Ramos (cell line): ENCODE measurements around the gene SH3BP4.
"Not testable (repeated sequence)": the region's sequence is repeated elsewhere in the genome, so short reads cannot be mapped to it uniquely, and the experiment has no call there.

Experiments used
- in situ Hi-C: fragments of 300-500 bp; cut with MboI; formaldehyde crosslinking; loops from one replicate; pipeline ENCODE4 v1.14.3; 2022; ENCODE audit warnings: low sequenced_read_pairs; ENCODE audit not compliant: unreplicated experiment

SH3BP4 gene

DNA sequence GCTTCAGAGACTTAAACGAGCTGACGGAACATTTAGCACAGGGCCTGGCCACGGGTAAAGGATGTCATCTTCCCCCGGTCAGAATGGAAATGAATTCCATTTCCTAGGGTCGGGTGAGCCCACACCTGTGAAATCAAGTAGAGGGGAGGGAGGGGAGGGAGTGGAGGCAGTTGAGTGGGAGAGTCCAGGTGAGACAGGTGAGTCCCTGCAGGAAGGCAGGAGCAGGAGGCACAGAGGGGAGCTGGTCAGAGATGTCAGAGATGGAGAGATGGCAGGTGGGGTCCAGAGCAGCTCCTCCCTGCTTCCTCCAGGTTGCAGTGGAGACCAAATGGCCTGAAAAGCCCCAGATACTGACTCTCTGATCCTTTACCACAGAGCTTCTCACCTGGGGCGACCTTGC is 55.2 kb downstream of the SH3BP4 start:
- in situ Hi-C loops: no loop called here

DNA sequence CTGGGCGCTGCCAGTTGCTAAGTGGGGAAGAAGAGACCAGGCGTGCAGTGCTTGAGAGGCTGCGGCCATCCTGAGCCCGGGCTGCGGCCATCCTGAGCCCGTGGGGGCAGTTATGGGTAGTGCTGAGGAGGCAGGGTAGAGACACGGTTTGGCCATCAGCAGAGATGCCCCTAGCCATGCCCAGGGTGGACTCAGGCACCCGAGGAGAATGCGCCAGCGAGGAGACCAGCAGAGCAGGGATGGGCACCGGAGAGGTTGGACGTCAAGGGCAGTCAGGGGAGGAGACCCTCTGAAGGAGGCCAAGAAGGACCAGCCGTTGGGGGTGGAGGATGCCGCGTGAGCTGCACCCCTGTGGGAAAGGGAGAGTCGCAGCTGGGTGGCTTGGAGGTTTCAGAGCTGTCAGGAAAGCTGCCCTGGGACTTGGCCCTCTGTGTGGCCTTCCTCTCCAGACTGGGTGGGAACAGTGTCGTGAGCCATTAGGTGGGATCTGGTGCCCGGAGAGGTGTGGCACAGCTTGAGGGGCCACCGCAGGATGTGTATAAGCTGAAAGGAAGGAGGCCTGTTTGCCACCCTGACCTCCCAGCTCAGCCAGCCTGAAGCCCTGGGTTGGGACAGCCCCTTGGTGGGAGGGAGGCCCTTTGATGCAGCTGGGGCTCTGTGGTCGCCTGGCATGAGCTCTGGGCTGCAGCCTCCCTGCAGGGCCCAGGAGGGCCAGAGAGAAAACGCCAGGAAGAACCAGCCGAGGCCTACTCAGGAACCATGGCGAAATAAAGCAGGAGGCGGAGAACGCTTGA is 56.0 kb downstream of the SH3BP4 start:
- in situ Hi-C loops: no loop called here

DNA sequence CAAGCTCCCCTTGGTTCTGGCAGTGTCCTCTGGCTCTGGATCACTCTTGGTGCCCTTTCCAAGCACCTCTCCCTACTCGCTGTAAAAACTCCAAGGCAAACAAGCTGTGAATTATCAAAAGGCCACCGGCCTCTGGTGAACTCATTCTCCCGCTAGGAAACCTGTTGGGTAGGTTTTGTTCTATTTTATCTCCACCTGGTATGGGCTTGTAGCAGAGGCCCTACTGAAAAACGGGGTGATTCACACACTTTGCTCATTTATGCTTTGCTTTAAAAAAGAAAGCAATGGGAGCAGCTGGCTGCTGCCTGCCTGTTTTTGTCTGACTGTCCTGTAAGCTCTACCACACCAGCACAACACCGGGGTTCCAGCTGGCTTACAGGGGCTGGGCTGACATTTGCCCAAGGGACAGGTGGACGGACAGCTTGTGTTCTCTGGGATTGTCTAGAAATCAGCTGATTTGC is 56.8 kb downstream of the SH3BP4 start:
- in situ Hi-C loops: no loop called here

GRCh38 chr2:235009081-235009480 is 57.3 kb downstream of the SH3BP4 start:
- in situ Hi-C loops: no loop called here

DNA sequence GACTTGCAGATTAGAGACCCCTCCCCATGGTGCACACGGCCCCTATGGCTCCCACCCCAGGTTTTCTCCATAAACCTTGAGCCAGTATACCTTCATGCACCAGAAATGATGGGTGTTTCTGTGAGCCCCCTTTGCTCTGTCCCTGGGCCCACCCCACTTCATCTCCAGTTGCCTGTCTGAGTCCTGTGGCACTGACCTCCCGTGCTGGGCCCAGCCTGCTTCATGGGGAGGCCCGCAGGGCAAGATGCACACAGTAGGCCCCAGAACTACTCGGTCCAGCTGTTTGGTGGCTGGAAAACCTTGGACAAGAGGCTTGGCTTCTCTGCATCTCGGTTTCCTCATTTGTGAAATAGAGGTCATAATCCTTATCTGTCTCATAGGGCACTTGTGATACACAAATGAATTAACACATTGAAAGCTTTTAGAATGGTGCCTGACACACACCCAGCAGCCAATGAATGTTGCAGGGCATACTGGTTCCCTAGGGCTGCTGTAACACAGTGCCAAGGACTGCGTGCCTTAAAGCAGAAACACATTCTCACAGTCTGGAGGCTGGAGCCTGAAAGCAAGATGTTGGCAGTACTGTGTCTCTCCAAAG is 58.4 kb downstream of the SH3BP4 start:
- in situ Hi-C loops: no loop called here

DNA sequence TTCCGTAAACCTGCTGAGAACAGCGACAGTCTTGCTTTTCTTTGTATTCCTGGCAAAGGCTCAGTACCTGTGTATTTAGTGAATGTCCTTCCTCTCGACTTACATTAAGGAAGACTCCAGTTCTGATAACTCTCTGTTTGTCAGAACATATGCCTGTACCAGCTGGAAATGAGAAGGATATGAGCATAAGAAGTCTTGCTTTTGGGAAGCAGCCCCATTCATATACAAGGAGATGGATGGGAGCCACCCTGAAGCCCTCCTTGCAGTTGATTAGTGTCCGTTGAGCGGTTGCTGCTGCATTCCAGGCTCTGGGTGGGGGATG is 59.8 kb downstream of the SH3BP4 start:
- in situ Hi-C loops: no loop called here

- in situ Hi-C loops: no loop called here
Observed at GRCh38 chr2:235011929-235012631, 60.3 kb downstream of the SH3BP4 start.

DNA sequence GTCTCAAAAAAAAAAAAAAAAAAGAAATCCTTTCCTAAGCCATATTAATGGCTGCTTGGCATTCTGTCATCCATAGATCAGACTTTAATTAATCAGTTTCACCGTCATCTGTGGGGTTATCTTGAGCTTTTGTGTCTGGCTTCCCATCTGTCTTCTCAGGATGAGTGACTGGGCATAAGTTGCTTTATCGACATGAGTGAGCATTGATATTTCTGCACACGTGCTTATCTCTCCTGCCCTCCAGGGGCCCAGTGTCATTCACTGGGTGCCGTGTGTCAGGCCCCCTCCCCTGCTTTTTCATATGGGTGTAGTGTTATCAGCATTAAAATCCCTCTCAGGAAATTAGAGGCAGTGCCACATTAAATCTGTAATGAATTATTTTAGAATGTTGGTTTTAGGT is 65.6 kb downstream of the SH3BP4 start:
- in situ Hi-C loops: no loop called here

- in situ Hi-C loops: no loop called here
Observed at GRCh38 chr2:235018838-235019237, 67.0 kb downstream of the SH3BP4 start.

GRCh38 chr2:235020141-235020540 is 68.3 kb downstream of the SH3BP4 start:
- in situ Hi-C loops: not testable (repeated sequence)

DNA sequence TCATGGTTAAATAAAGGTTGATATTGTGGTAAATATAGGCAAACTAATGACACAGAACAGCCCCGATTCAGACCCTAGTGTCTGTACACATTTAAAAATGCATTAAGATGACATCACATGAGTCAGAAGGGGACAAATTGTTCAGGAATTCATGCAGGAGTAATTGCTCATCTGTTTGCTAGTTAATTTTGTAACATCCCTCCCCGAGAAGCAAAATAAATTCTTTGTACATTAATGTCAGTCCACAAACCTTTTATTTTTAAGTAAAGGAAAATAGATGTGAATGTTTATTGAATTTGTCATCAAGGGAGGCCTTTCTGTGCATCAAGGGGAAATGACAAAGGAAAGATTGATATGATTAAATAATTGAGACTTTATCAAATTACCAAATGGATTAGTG is 69.9 kb downstream of the SH3BP4 start:
- in situ Hi-C loops: no loop called here

GRCh38 chr2:235024191-235024860 is 72.5 kb downstream of the SH3BP4 start:
- in situ Hi-C loops: no loop called here

DNA sequence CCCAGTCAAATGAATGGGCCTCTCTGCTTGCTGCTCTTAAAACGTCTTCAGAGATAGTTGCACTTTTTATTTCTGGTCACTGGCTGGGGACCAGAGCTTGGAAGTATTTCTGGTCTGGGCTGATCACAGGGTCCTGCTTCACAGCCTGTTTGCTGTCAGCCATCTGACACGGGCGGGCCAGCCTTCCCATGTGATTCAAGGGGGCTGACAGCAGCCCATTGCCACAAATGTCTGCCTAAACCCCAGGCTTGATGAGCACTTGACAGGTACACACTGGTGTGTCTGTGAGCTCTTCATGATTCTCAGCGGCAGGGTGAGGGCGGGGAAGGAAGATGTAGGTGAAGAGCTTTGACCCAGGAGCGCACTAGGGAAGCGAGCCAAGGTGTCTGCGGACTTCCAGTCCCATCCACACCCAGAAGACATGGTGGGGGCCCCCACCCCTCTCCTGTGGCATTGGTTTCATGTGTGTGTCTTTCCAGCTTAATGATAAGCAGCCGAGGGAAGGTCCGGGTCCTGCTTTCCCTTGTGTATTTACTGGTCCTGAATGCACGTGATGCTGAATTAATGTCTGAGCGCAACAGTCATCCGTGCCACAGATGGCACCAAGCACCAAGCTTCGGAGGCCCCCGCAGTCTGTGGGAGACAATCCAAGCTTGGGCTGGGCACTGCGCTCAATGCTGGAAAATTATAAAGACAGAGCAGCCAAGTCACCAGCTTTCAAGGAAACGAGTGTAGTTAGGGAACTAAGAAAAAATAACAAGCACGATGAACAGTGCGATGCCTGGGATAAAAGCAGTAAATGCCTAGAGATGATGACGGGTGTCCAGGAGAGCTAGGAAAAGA is 73.3 kb downstream of the SH3BP4 start:
- in situ Hi-C loops: no loop called here

- in situ Hi-C loops: no loop called here
Observed at GRCh38 chr2:235025800-235026536, 74.2 kb downstream of the SH3BP4 start.

DNA sequence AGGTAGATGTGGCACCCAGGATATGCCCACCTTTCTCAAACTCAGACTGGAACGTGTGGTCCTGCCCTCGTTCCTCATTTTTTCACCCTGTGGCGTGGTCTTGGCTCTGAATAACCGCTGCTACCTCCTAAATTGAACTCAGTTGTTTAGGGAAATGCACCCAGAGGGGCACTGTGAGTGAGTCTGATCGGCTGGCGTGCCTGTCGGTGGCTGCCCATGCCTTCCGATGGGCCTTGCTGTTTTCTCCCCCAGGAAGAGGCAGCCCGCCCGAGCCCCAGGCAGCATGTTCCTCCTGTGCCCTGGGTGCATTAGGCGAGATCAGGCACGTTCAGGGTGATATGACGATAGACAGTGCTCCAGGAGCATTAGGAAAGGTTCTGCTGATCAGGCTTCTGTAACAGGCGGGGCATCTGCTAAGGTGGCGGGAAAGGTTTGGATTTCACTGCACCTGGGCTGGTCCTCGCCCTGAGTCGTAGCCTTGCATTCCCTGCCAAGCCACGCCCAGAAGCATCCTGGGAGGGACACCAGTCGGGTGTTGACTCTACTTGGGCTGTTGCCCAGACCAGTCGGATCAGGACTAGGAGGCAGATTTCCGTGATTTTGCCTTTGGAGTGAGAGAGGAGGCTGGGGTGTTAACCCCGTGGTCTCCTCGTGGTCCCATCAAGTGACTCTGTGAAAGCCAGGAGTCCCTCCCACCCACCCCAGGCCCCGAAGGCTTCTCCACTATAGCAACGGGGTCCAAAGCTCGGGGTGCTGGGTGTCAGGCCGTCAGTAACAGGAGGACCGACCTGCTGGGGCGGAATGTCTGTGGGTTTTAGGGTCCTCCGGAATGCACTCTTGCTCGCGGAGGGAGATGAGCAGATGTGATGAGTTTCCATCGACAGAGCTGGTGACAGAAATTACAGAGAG is 75.1 kb downstream of the SH3BP4 start:
- in situ Hi-C loops: no loop called here

DNA sequence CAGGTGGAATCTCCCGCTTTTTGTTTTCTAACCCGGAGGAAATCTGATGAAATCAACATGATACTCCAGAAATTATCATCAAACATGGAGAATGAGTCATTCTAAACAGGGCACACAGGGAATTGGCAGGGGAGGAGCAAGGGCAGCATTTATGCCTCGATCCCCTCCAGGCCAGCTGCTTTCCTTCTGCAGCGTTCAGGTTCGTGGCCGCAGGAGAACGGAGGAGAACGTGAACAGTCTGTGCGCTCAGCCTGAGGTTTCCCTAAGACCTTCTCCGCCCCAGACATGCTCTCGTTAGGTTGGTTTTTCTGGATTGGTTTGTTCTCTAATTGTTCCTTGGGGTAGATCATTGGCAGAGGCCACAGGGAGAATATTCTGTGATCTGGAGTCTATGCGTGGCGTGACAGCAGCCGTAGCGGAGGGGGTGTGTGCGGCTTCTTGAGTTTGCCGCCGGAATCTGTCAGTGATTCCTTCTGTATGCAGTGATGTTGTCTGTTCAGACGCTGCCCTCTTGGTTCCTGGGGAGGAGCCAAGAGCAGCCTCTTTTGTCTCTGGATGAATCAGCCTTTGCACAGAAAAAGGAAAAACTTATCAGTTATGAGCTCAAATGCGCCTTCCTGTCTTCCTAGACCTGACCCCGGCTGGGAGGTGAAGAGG is 75.9 kb downstream of the SH3BP4 start:
- in situ Hi-C loops: no loop called here

GRCh38 chr2:235028646-235029045 is 76.8 kb downstream of the SH3BP4 start:
- in situ Hi-C loops: no loop called here

DNA sequence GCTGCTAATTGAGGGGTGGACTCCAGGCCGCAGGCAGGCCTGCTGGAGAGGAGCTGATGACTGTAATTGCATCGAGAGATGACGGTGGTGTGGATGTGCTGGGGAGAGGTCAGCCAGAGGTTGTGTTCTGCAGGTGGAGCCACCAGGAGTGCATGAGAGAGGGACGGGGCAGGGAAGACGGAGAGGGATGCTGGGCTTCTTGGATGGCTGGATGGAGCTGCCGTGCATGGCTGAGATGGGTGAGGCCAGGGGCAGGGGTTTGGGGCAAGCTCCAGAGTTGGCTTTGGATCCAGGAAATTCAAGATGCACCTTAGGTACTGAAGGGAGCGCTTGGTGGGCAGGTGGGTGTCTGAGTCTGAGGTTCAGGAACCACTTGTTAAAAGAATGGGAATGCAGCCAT is 77.2 kb downstream of the SH3BP4 start:
- in situ Hi-C loops: no loop called here
